Mucosa of rectum (tissue), 2 donors: ENCODE measurements around the gene RNASE3.
"Not testable (repeated sequence)": the region's sequence is repeated elsewhere in the genome, so short reads cannot be mapped to it uniquely, and the experiment has no call there.

Experiments used
- H3K27ac ChIP-seq, 2 donors: one replicate each; pipeline ENCODE4 v1.7.0; 2013; ENCODE audit warnings: inconsistent platforms in 2 of 2, low read depth in 2 of 2, low read length in 2 of 2
- H3K27me3 ChIP-seq, 2 donors: one replicate each; pipeline ENCODE4 v1.7.0; 2013; ENCODE audit warnings: low read length in 2 of 2; ENCODE audit not compliant: control insufficient read depth in 2 of 2, insufficient read depth in 2 of 2
- H3K36me3 ChIP-seq, 2 donors: one replicate each; pipeline ENCODE4 v1.7.0; 2013; ENCODE audit warnings: low read length in 2 of 2; ENCODE audit not compliant: control insufficient read depth in 2 of 2, insufficient read depth in 2 of 2
- H3K4me1 ChIP-seq, 2 donors: one replicate each; pipeline ENCODE4 v1.7.0; 2013; ENCODE audit warnings: low read length in 2 of 2, mild to moderate bottlenecking in 1 of 2; ENCODE audit not compliant: control insufficient read depth in 2 of 2, insufficient read depth in 2 of 2
- H3K4me3 ChIP-seq, 2 donors: one replicate each; pipeline ENCODE4 v1.7.0; 2013; ENCODE audit warnings: low read length in 2 of 2
- H3K9ac ChIP-seq, 2 donors: one replicate each; pipeline ENCODE4 v1.7.0; 2013; ENCODE audit warnings: low read length in 2 of 2, low read depth in 1 of 2, mild to moderate bottlenecking in 1 of 2
- H3K9me3 ChIP-seq, 2 donors: one replicate each; pipeline ENCODE4 v1.7.0; 2013; ENCODE audit warnings: low read length in 2 of 2; ENCODE audit not compliant: control insufficient read depth in 2 of 2
- donor health status: healthy.
- donor health status: Normal muscosa, but diverticular disease.

RNASE3 gene

GRCh38 chr14:20910822-20911221, 19.6 kb downstream of the RNASE3 start:
- H3K36me3 ChIP-seq, H3K9me3 ChIP-seq, H3K9ac ChIP-seq, H3K4me3 ChIP-seq, H3K4me1 ChIP-seq, H3K27ac ChIP-seq, H3K27me3 ChIP-seq: not testable (repeated sequence)

GRCh38 chr14:20919038-20919756, 28.0 kb downstream of the RNASE3 start:
- H3K27me3 ChIP-seq, H3K9ac ChIP-seq, H3K9me3 ChIP-seq, H3K36me3 ChIP-seq, H3K4me3 ChIP-seq, H3K4me1 ChIP-seq, H3K27ac ChIP-seq: not testable (repeated sequence)

- H3K9ac ChIP-seq, H3K36me3 ChIP-seq, H3K27me3 ChIP-seq, H3K4me3 ChIP-seq, H3K9me3 ChIP-seq, H3K4me1 ChIP-seq, H3K27ac ChIP-seq: not testable (repeated sequence)
Observed at GRCh38 chr14:20923766-20924297, 32.6 kb downstream of the RNASE3 start.

DNA sequence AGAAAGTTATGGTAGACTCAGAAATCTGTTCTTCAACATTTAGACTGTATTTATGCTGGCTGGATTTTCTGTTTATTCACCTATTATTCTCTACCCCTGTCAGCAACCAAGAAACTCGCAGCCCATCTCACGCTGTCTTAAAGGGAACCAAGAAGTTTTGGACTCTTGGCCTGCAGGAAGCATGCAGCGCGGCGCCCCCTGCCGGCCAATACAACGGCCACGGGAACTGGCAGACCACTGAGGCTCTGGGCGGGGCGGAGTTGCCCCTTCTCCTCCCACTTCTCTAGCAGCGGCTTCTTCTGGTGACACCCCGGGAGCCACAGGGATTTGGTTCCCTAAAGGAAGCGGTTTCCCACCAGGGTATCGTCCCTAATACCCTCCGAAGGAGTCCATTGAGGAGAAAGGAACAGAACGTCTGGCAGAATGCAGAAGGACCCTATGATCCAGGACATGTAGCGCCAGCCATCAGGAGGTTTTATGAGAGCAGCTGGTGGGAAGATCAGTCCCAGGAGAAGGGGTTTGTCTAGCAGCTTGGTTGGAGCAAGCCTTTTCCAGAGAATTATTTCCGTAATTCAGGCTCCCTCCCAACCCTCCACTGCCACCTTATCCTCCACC, 43.1 kb downstream of the RNASE3 start:
- Histone ChIP-seq H3K36me3 (no peaks in the 10 kb centered on the region), H3K9ac (no peak overlapping the region), H3K27ac (no peak overlapping the region), H3K4me3 (no peak overlapping the region), H3K9me3 (no peaks in the 10 kb centered on the region), H3K4me1 (no peaks in the 10 kb centered on the region), H3K27me3 (no peaks in the 10 kb centered on the region)

- H3K9ac ChIP-seq = no peak overlapping the region
- no peak overlapping the region for H3K27ac ChIP-seq
- H3K4me3 ChIP-seq = no peak overlapping the region
- H3K4me1 ChIP-seq = no peaks in the 10 kb centered on the region
- H3K36me3 ChIP-seq = no peaks in the 10 kb centered on the region
- no peaks in the 10 kb centered on the region for H3K9me3 ChIP-seq
- H3K27me3 ChIP-seq = no peaks in the 10 kb centered on the region
Observed at GRCh38 chr14:20935303-20935984, 44.3 kb downstream of the RNASE3 start.
